K562 (cell line): ENCODE results near the gene RPTOR. TPM values are rescaled to one million over a fixed set of nuclear protein-coding genes. Genes with fewer than 3 reads are reported as not detected.

ENCODE experiments used
- ATAC-seq: fragments of 200-7000 bp; cut with Tn5 transposase; 3 replicates; pipeline ENCODE4 v1.9.1; 2020; ENCODE audit warnings: moderate library complexity
- BruUV-seq: library from RNA; stranded (reverse); fragments of 400-500 nt; replicated peaks from 2 replicates; lab custom pipeline; 2021; lab: Mats Ljungman, UMichigan
- CTCF ChIA-PET: fragments of 300-600 bp; formaldehyde crosslinking; extraction: SDS; loops from one replicate; lab custom pipeline; 2021; ENCODE audit warnings: low intra/inter-chr PET ratio; lab: Yijun Ruan, JAX
- POLR2A ChIA-PET: fragments of 300-600, 350-650 bp; sonication (Branson Sonifier 250); formaldehyde crosslinking; extraction: SDS; loops from one replicate; lab custom pipeline; 2021; ENCODE audit warnings: antibody characterized with exemption, inconsistent platforms; lab: Yijun Ruan, JAX
- DNase-seq, 4 experiments: peaks; one replicate each; pipeline versions ENCODE4 v3.0.0 to v3.0.0-alpha.2; 2011 to 2018; ENCODE audit warnings: low spot score in 3 of 4, mixed read lengths in 3 of 4; ENCODE audit errors: extremely low read depth in 1 of 4
- FAIRE-seq: peaks from 2 replicates; lab custom pipeline; 2011; peaks lifted over from hg19 to GRCh38; lab: Jason Lieb, UNC
- H2AFZ ChIP-seq: 2 replicates; pipeline ENCODE4 v1.6.0; 2011; ENCODE audit warnings: low read depth, low read length, control low read depth, inconsistent platforms
- H3K27ac ChIP-seq: fragments of 200-600 bp; 3 replicates; pipeline ENCODE4 v1.8.0; 2011; ENCODE audit warnings: low read depth, mild to moderate bottlenecking, control low read depth, inconsistent platforms, low read length, moderate library complexity, mixed read lengths; ENCODE audit errors: extremely low read depth
- H3K27me3 ChIP-seq, 2 experiments: fragments of 300-600 bp in 1 of 2; 2 replicates in 1 of 2; 3 replicates in 1 of 2; pipeline versions ENCODE4 v1.6.0 to v1.8.0; 2011; ENCODE audit warnings: inconsistent platforms in 2 of 2, low read length in 2 of 2, mild to moderate bottlenecking in 1 of 2, mixed read lengths in 1 of 2, moderate library complexity in 1 of 2; ENCODE audit not compliant: control insufficient read depth in 2 of 2, insufficient read depth in 2 of 2
- H3K36me3 ChIP-seq: fragments of 300-600 bp; 3 replicates; pipeline ENCODE4 v1.8.0; 2011; ENCODE audit warnings: mild to moderate bottlenecking, low read length, inconsistent platforms; ENCODE audit not compliant: control insufficient read depth, insufficient read depth
- H3K4me1 ChIP-seq, 2 experiments: fragments of 200-600 bp in 1 of 2; replicated peaks in 1 of 2; 2 replicates in 1 of 2; 3 replicates in 1 of 2; pipeline versions ENCODE4 v1.5.1 to v1.8.0; 2011; ENCODE audit warnings: inconsistent platforms in 2 of 2, low read length in 2 of 2, mild to moderate bottlenecking in 1 of 2, mixed read lengths in 1 of 2, moderate library complexity in 1 of 2; ENCODE audit not compliant: control insufficient read depth in 2 of 2, insufficient read depth in 2 of 2
- H3K4me2 ChIP-seq: 2 replicates; pipeline ENCODE4 v1.6.1; 2011; ENCODE audit warnings: low read length, control low read depth, inconsistent platforms, mixed read lengths; ENCODE audit not compliant: insufficient read depth
- H3K4me3 ChIP-seq: fragments of 200-600 bp; sonication (generic), shearing (Covaris generic); 2 replicates; pipeline ENCODE4 v1.5.1; 2016; ENCODE audit warnings: control low read depth, inconsistent platforms
- H3K79me2 ChIP-seq: fragments of 200-600 bp; 3 replicates; pipeline ENCODE4 v1.8.0; 2011; ENCODE audit warnings: low read length, inconsistent platforms; ENCODE audit not compliant: control insufficient read depth, insufficient read depth
- H3K9ac ChIP-seq, 2 experiments: 2 replicates each; pipeline versions ENCODE4 v1.6.0 to v1.6.1; 2011; ENCODE audit warnings: low read depth in 2 of 2, low read length in 2 of 2, control low read depth in 1 of 2, inconsistent platforms in 1 of 2, mild to moderate bottlenecking in 1 of 2, mixed read lengths in 1 of 2; ENCODE audit not compliant: insufficient read depth in 1 of 2
- H3K9me1 ChIP-seq: one replicate; pipeline ENCODE4 v1.6.0; 2011; ENCODE audit warnings: inconsistent platforms, mild to moderate bottlenecking, low read length, moderate library complexity; ENCODE audit not compliant: control insufficient read depth, insufficient read depth
- H3K9me3 ChIP-seq: replicated peaks from 2 replicates; pipeline ENCODE4 v1.5.1; 2011; ENCODE audit warnings: low read depth, low read length, inconsistent platforms; ENCODE audit not compliant: control insufficient read depth, insufficient read depth
- H4K20me1 ChIP-seq: replicated peaks from 2 replicates; pipeline ENCODE4 v1.6.1; 2011; ENCODE audit warnings: low read length, inconsistent platforms, mixed read lengths; ENCODE audit not compliant: control insufficient read depth, insufficient read depth
- ADNP ChIP-seq: fragments of 200-800 bp; sonication (Bioruptor generic); IDR thresholded peaks from 2 replicates; pipeline ENCODE4 v1.6.1; 2016; ENCODE audit warnings: missing genetic modification characterization, missing compliant biosample characterization
- ATF1 ChIP-seq, 2 experiments: fragments of 450-650 bp in 1 of 2; IDR thresholded peaks; 2 replicates each; pipeline ENCODE4 v1.6.1; 2016; ENCODE audit warnings: missing compliant biosample characterization in 1 of 2, missing genetic modification characterization in 1 of 2
- DDX20 ChIP-seq: fragments of 450-650 bp; IDR thresholded peaks from 2 replicates; pipeline ENCODE4 v1.6.1; 2016; ENCODE audit warnings: missing genetic modification characterization, low read depth, mild to moderate bottlenecking, missing compliant biosample characterization, moderate library complexity
- NCOA2 ChIP-seq, 2 experiments: fragments of 450-650 bp; IDR thresholded peaks; 2 replicates each; pipeline ENCODE4 v1.6.1; 2018; ENCODE audit warnings: mild to moderate bottlenecking in 2 of 2, moderate library complexity in 1 of 2; ENCODE audit not compliant: partially characterized antibody in 2 of 2
- NCOA4 ChIP-seq: fragments of 450-650 bp; IDR thresholded peaks from 2 replicates; pipeline ENCODE4 v1.6.1; 2018; ENCODE audit warnings: mild to moderate bottlenecking; ENCODE audit not compliant: partially characterized antibody
- RBM39 ChIP-seq: fragments of 200-400 bp; formaldehyde crosslinking; optimal IDR thresholded peaks from 2 replicates; pipeline ENCODE3; 2018; ENCODE audit warnings: low read depth, low read length
- SMARCA4 ChIP-seq: fragments of 450-650 bp; IDR thresholded peaks from 2 replicates; pipeline ENCODE4 v1.6.1; 2016
- TBP ChIP-seq: optimal IDR thresholded peaks from 2 replicates; pipeline ENCODE3; 2011; ENCODE audit warnings: low read depth, low read length, improper control_type of control experiment
- ZNF140 ChIP-seq: fragments of 250-450 bp; sonication (Bioruptor Pico); IDR thresholded peaks from 2 replicates; pipeline ENCODE4 v1.8.0; 2021; ENCODE audit warnings: moderate library complexity, mild to moderate bottlenecking, inconsistent platforms
- WGBS: fragments of 100-300 bp; shearing (Covaris generic); methylation state at CpG from one replicate; pipeline ENCODE4 v1.1.6; 2016; ENCODE audit warnings: low coverage, mixed read lengths; ENCODE audit not compliant: insufficient coverage; ENCODE audit errors: missing lambda C conversion rate; 5-methylcytosine and 5-hydroxymethylcytosine counted together
- in situ Hi-C: fragments of 300-500 bp; cut with MboI; formaldehyde crosslinking; loops from 4 replicates; pipeline ENCODE4 v1.15.0; 2018; ENCODE audit warnings: inconsistent platforms, mixed read lengths
- intact Hi-C: fragments of 100-400 bp; cut with micrococcal nuclease; formaldehyde crosslinking; loops from 2 replicates; pipeline ENCODE4 v1.14.2; 2022
- polyA plus RNA-seq, 8 experiments: library from polyadenylated mRNA; depleted of rRNA in 4 of 8; stranded (reverse) in 5 of 8; unstranded in 3 of 8; fragments of >200 nt; fragmentation: Nextera tagmentation in 2 of 8; fragmentation: Illumina TruSeq in 1 of 8; extraction: Ambion mirVana in 2 of 8; extraction: Trizol in 1 of 8; gene quantifications; 2 replicates each; pipeline versions ENCODE4 v1.2.1 to v1.2.3, GENCODE V29; 2011 to 2014; ENCODE audit warnings: inconsistent platforms in 1 of 8, missing spikeins in 1 of 8
- total RNA-seq, 7 experiments: library from RNA; depleted of rRNA in 6 of 7; stranded (reverse); fragments of >200 nt in 6 of 7; fragmentation: Illumina TruSeq in 2 of 7; extraction: Trizol in 2 of 7; gene quantifications; 2 replicates each; pipeline versions ENCODE4 v1.2.1 to v1.2.3, GENCODE V29; 2011 to 2021; ENCODE audit warnings: low replicate concordance in 1 of 7

Gene RPTOR
- total and polyA plus RNA-seq, 9 of the 15 experiments (the other 6 are each of a cell fraction or from before 2014, with no cell fraction given) = 0.24 to 54.1 (median 10.2) TPM

- no peaks in the 10 kb centered on the region; a peak in 1 of 5 replicates for H3K27me3 ChIP-seq
- H3K36me3 ChIP-seq = 0 out of 3 replicates have a peak, but pooled peaks cover 3% of the 10 kb centered on the region
- ChIA-PET POLR2A (no interaction called here), CTCF (no interaction called here)
- 80% methylated on average over 4 of the region's 4 CpGs for WGBS
- peaks cover 37% of the 10 kb centered on the region for H4K20me1 ChIP-seq
- DNase-seq (no peak), FAIRE-seq (no peak), ATAC-seq (no peak)
- in situ Hi-C loops = no loop called here
- no peak overlapping the region for H3K27ac ChIP-seq
- H2AFZ ChIP-seq = no peak overlapping the region
- H3K4me3 ChIP-seq = no peak overlapping the region
- no peak overlapping the region for H3K4me2 ChIP-seq
- peaks cover 9% of the 10 kb centered on the region for H3K9me1 ChIP-seq
- no peak for TF ChIP-seq ADNP (tag)
- no peak for TF ChIP-seq NCOA4
- TF ChIP-seq RBM39 = no peak
- TF ChIP-seq TBP = no peak
- TF ChIP-seq NCOA2 (IDR thresholded peaks at IDR 0.05; ENCODE audit: partially characterized antibody in 2 of 2) = no peak
- TF ChIP-seq SMARCA4 = no peak
- TF ChIP-seq ZNF140 (CRISPR knock-in tag) = no peak
- TF ChIP-seq DDX20 (tag) = no peak
- TF ChIP-seq ATF1 (CRISPR knock-in tag; IDR thresholded peaks at IDR 0.05) = no peak
- no peak for TF ChIP-seq ATF1 (tag; IDR thresholded peaks at IDR 0.05)
- intact Hi-C loops = no loop called here
- no TSS peak for BruUV-seq
- H3K9ac ChIP-seq = no peak overlapping the region
- no peaks in the 10 kb centered on the region for H3K9me3 ChIP-seq
- H3K4me1 ChIP-seq = peaks cover 2 to 20% of the 10 kb centered on the region in 2 experiments; a peak in 2 of 5 replicates
- H3K79me2 ChIP-seq = peaks cover 66% of the 10 kb centered on the region
Observed at GRCh38 chr17:80695979-80696378, 151.3 kb downstream of the RPTOR start.
